NB4 (cell line): ENCODE results near the gene TNFAIP1.

Experiments used
- DNase-seq: peaks from one replicate; pipeline ENCODE4 v3.0.0; 2010; ENCODE audit warnings: low read depth
- H3K4me3 ChIP-seq: one replicate; pipeline ENCODE4 v1.5.1; 2011; ENCODE audit warnings: mild to moderate bottlenecking, low read depth, low read length, moderate library complexity
- CTCF ChIP-seq: IDR thresholded peaks from one replicate; pipeline ENCODE4 v1.5.1; 2012; ENCODE audit warnings: low read depth, low read length
- MAX ChIP-seq: IDR thresholded peaks from 2 replicates; pipeline ENCODE4 v1.6.1; 2011; ENCODE audit warnings: low read depth, low read length
- MYC ChIP-seq: IDR thresholded peaks from 2 replicates; pipeline ENCODE4 v1.6.1; 2011; ENCODE audit warnings: low read depth, low read length
- POLR2A ChIP-seq: IDR thresholded peaks from 2 replicates; pipeline ENCODE4 v1.6.1; 2011; ENCODE audit warnings: mild to moderate bottlenecking; ENCODE audit not compliant: insufficient read length; ENCODE audit errors: extremely low read depth

The TNFAIP1 gene

DNA sequence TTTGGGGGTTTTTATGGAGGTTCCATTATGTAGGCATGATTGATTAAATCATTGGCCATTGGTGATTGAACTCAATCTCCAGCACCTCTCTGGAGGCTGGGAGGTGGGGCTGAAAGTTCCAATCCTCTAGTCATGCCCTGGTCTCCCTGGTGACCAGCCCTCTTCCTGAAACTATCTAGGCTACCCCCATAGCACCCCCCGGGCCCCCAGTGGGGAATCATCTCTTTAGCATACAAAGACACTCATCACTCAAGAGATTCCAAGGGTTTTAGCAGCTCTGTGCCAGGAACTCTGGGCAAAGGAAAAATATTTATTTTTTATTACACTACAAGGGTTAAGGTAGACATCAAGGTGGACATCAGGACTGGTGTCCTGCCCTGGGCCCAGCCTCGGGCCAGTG, 59.9 kb downstream of the TNFAIP1 start:
- H3K4me3 ChIP-seq, result no peak overlapping the region
- TF ChIP-seq MAX (no peak), POLR2A (no peak), CTCF (no peak), MYC (no peak)
- no peak for DNase-seq

DNA sequence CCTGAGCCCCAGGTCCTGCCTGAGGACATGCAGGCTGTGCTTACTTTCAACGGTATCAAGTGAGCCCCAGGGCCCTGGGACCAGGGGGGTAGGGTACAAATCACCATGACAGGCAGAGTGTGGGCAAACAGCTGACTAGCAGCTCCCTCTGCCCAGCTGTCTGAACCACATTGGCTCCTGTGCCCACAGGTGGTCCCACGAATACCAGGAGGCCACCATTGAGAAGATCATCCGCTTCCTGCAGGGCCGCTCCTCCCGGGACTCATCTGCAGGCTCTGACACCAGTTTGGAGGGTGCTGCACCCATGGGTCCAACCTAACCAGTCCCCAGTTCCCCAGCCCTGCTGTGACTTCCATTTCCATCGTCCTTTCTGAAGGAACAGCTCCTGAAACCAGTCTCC, 60.4 kb downstream of the TNFAIP1 start:
- DNase-seq, result no peak
- no peak overlapping the region for H3K4me3 ChIP-seq
- no peak for TF ChIP-seq MAX
- TF ChIP-seq MYC, result no peak
- TF ChIP-seq CTCF, result no peak
- no peak for TF ChIP-seq POLR2A
